Right renal pelvis (tissue), 4 donors: ENCODE measurements around the gene DTX3. TPM values are rescaled to one million over a fixed set of nuclear protein-coding genes. Genes with fewer than 3 reads are reported as not detected.
"Not testable (repeated sequence)": the region's sequence is repeated elsewhere in the genome, so short reads cannot be mapped to it uniquely, and the experiment has no call there.

Source experiments
- DNase-seq, 4 donors: peaks; one replicate each; pipeline ENCODE4 v3.0.0-alpha.2; 2013; ENCODE audit warnings: low read depth in 4 of 4, low spot score in 3 of 4, missing footprints in 1 of 4
- polyA plus RNA-seq, 4 donors: library from polyadenylated mRNA; unstranded; fragments of 120-200 nt; gene quantifications; one replicate each; pipeline ENCODE4 v1.2.1, GENCODE V29; 2013; ENCODE audit not compliant: insufficient read length in 4 of 4

DTX3 gene
- polyA plus RNA-seq, 4 donors: 55.8 to 64.9 (median 57.0) TPM

GRCh38 chr12:57629897-57630471 lies 25.4 kb downstream of the DTX3 start:
- DNase-seq: no peak

- no peak for DNase-seq
Observed at GRCh38 chr12:57630891-57631433, 26.3 kb downstream of the DTX3 start.

- DNase-seq: no peak
Observed at GRCh38 chr12:57631566-57632072, 27.0 kb downstream of the DTX3 start.

- no peak for DNase-seq
Observed at GRCh38 chr12:57632073-57632957, 27.7 kb downstream of the DTX3 start.

- DNase-seq: no peak
Observed at GRCh38 chr12:57632958-57633840, 28.6 kb downstream of the DTX3 start, which contains the start of gene B4GALNT1. Gene B4GALNT1, minus strand, starts transcription at chr12:57633201. Its CDS starts 1,069 bp downstream, at chr12:57632132.

GRCh38 chr12:57636731-57637130 lies 32.1 kb downstream of the DTX3 start:
- not testable (repeated sequence) for DNase-seq

- no peak for DNase-seq
Observed at GRCh38 chr12:57637364-57637763, 32.7 kb downstream of the DTX3 start.

GRCh38 chr12:57638096-57638495 lies 33.5 kb downstream of the DTX3 start:
- no peak for DNase-seq

- no peak for DNase-seq
Observed at GRCh38 chr12:57640175-57641042, 35.8 kb downstream of the DTX3 start.

GRCh38 chr12:57641699-57642442 lies 37.2 kb downstream of the DTX3 start:
- no peak for DNase-seq

- not testable (repeated sequence) for DNase-seq
Observed at GRCh38 chr12:57645990-57646658, 41.5 kb downstream of the DTX3 start.

GRCh38 chr12:57646659-57647049 lies 42.0 kb downstream of the DTX3 start:
- not testable (repeated sequence) for DNase-seq

- DNase-seq: no peak
Observed at GRCh38 chr12:57654042-57654441, 49.4 kb downstream of the DTX3 start.

GRCh38 chr12:57655541-57656240 lies 51.1 kb downstream of the DTX3 start:
- DNase-seq: no peak

GRCh38 chr12:57656408-57656807 lies 51.8 kb downstream of the DTX3 start:
- not testable (repeated sequence) for DNase-seq

- no peak for DNase-seq
Observed at GRCh38 chr12:57657744-57658143, 53.1 kb downstream of the DTX3 start.

GRCh38 chr12:57658890-57659289 lies 54.3 kb downstream of the DTX3 start:
- no peak for DNase-seq
